T-helper 2 cell treated with Interferon-gamma antibody and Interleukin-4, amounts not matched to agents 5 μg/mL and 100 μg/mL, for 36 hours (primary cell): ENCODE measurements around the gene CBLL2.
"Not testable (repeated sequence)": the region's sequence is repeated elsewhere in the genome, so short reads cannot be mapped to it uniquely, and the experiment has no call there.

Experiments
- DNase-seq: peaks from one replicate; pipeline ENCODE4 v3.0.0; 2021; ENCODE audit warnings: low spot score
- H3K27ac Mint-ChIP-seq: one replicate; pipeline ENCODE4 v1.8.0; 2021; ENCODE audit warnings: mild to moderate bottlenecking, mixed read lengths
- H3K27me3 Mint-ChIP-seq: one replicate; pipeline ENCODE4 v1.8.0; 2021; ENCODE audit warnings: low read depth, mixed read lengths
- H3K36me3 Mint-ChIP-seq: one replicate; pipeline ENCODE4 v1.8.0; 2021; ENCODE audit warnings: low read depth, mixed read lengths
- H3K4me1 Mint-ChIP-seq: one replicate; pipeline ENCODE4 v1.8.0; 2021; ENCODE audit warnings: low read depth, mixed read lengths
- H3K4me3 Mint-ChIP-seq: one replicate; pipeline ENCODE4 v1.8.0; 2022; ENCODE audit warnings: mild to moderate bottlenecking, moderate library complexity, mixed read lengths
- H3K9me3 Mint-ChIP-seq: one replicate; pipeline ENCODE4 v1.8.0; 2021; ENCODE audit warnings: mixed read lengths

CBLL2 gene

GRCh38 chrX:22272613-22273012, at the start of gene CBLL2:
Gene CBLL2, plus strand, starts transcription at chrX:22272913. Its CDS starts 79 bp downstream, at chrX:22272992.
- Mint-ChIP-seq H3K9me3 (peaks cover 3% of the 10 kb centered on the region), H3K4me3 (no peak within 1 kb of the TSS), H3K4me1 (no peaks in the 10 kb centered on the region), H3K36me3 (no peaks in the 10 kb centered on the region), H3K27ac (no peak within 1 kb of the TSS), H3K27me3 (no peaks in the 10 kb centered on the region)
- DNase-seq, result no peak

DNA sequence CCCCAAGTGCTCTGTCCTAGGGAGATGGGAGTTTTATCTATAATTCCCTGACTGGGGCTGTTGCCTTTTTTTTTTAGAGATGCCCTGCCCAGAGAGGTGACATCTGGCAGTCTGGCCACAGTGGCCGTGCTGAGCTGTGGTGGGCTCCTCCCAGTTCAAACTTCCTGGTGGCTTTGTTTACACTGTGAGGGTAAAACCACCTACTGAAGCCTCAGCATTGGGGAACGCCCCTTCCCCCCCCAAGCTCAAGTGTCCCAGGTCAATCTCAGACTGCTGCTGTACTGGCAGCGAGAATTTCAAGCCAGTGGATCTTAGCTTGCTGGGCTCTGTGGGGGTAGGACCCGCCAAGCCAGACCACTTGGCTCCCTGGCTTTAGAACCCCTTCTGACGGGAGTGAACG, 38.3 kb upstream of the CBLL2 start:
- Mint-ChIP-seq H3K27me3 (no peaks in the 10 kb centered on the region), H3K36me3 (no peaks in the 10 kb centered on the region), H3K4me3 (no peak overlapping the region), H3K4me1 (no peaks in the 10 kb centered on the region), H3K27ac (no peak overlapping the region), H3K9me3 (no peaks in the 10 kb centered on the region)
- no peak for DNase-seq

DNA sequence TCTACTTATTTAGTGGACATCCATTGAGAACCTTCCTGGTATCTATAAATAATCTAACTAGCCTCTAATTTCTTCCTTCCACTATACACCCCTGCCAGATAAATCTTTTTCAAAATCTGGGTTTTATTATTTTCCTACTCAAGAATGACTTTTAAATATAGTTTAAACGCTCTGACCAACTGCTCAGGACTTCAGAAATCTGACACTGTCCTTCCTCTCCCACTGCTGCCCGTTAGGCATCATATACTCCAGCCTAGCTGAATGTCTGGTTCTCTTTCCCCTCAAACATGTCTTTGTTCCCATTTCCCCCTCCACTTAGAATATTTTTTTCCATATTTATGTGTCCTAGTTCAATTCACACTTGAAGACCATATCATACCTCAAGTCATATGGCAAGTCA, 35.2 kb upstream of the CBLL2 start:
- no peaks in the 10 kb centered on the region for H3K4me1 Mint-ChIP-seq
- H3K4me3 Mint-ChIP-seq, result no peak overlapping the region
- no peaks in the 10 kb centered on the region for H3K9me3 Mint-ChIP-seq
- no peaks in the 10 kb centered on the region for H3K36me3 Mint-ChIP-seq
- H3K27ac Mint-ChIP-seq, result no peak overlapping the region
- H3K27me3 Mint-ChIP-seq, result no peaks in the 10 kb centered on the region
- DNase-seq, result no peak

DNA sequence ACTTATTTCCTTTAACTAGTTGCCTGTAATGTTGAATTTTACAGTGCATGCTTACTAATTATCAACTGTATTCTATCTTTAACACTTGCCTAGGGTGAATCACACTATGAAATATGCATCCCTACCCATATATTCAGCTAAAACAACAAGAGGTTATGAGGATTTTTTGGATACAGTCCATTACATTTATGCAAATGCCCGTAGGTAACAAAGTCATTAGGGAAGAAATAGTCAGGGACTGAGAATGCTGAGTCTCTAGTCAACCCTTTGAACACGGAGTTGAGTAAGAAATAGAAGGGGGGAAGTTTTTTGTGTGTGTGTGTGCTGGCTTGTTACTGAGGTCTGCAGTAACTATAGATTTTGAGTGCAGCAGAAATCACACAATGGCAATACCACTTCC, 26.1 kb upstream of the CBLL2 start:
- no peaks in the 10 kb centered on the region for H3K36me3 Mint-ChIP-seq
- no peaks in the 10 kb centered on the region for H3K9me3 Mint-ChIP-seq
- no peak overlapping the region for H3K27ac Mint-ChIP-seq
- DNase-seq, result no peak
- no peak overlapping the region for H3K4me3 Mint-ChIP-seq
- H3K27me3 Mint-ChIP-seq, result no peaks in the 10 kb centered on the region
- no peaks in the 10 kb centered on the region for H3K4me1 Mint-ChIP-seq

DNA sequence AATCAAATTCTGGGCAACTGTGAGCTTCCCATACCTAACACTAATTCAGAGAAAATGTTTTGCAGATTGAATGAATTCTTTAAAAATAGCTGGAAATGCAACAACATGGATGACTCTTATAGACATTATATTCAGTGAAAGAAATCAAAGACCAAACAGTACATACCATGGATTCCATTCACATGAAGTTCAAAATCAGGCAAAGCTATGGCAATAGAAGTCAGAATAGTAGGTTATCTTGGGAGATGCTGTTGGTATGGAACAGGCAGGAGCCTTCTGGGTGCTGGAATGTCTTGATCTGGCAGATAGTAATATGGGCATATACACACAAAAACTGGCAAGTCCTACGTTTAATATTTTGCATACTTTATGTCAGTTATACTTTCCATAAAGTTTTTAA, 25.5 kb upstream of the CBLL2 start:
- Mint-ChIP-seq H3K4me1 (no peaks in the 10 kb centered on the region), H3K36me3 (no peaks in the 10 kb centered on the region), H3K4me3 (no peak overlapping the region), H3K9me3 (no peaks in the 10 kb centered on the region), H3K27me3 (no peaks in the 10 kb centered on the region), H3K27ac (no peak overlapping the region)
- no peak for DNase-seq

DNA sequence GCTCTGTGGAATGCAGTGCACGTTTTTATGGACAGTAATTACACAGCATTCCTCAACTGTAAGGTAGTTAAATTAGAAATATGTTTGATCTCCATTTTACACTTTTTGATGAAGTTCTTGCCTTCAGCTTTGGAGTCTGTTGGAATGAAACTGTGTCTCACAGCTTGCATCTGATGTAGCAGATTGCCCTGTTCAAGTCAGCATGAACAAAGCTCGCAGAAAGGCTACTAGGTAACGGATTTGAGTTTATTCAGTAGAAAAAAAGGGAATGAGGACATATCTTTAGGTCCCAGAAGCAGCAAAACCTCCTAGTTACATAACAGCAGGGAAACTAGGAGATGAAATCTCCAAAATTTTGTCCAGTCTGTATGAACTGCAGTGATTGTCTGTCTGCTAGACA, 24.3 kb upstream of the CBLL2 start:
- no peak for DNase-seq
- no peaks in the 10 kb centered on the region for H3K4me1 Mint-ChIP-seq
- H3K27me3 Mint-ChIP-seq, result no peaks in the 10 kb centered on the region
- H3K36me3 Mint-ChIP-seq, result no peaks in the 10 kb centered on the region
- no peaks in the 10 kb centered on the region for H3K9me3 Mint-ChIP-seq
- H3K4me3 Mint-ChIP-seq, result no peak overlapping the region
- H3K27ac Mint-ChIP-seq, result no peak overlapping the region

- H3K36me3 Mint-ChIP-seq, result no peaks in the 10 kb centered on the region
- no peak for DNase-seq
- no peaks in the 10 kb centered on the region for H3K4me1 Mint-ChIP-seq
- H3K9me3 Mint-ChIP-seq, result no peaks in the 10 kb centered on the region
- H3K4me3 Mint-ChIP-seq, result no peak overlapping the region
- no peaks in the 10 kb centered on the region for H3K27me3 Mint-ChIP-seq
- no peak overlapping the region for H3K27ac Mint-ChIP-seq
Measured at GRCh38 chrX:22249371-22249770, 23.3 kb upstream of the CBLL2 start.

GRCh38 chrX:22268706-22269105, 4.0 kb upstream of the CBLL2 start:
- no peak for DNase-seq
- H3K36me3 Mint-ChIP-seq, result no peaks in the 10 kb centered on the region
- no peaks in the 10 kb centered on the region for H3K4me1 Mint-ChIP-seq
- H3K27ac Mint-ChIP-seq, result no peak overlapping the region
- peaks cover 3% of the 10 kb centered on the region for H3K9me3 Mint-ChIP-seq
- no peaks in the 10 kb centered on the region for H3K27me3 Mint-ChIP-seq
- H3K4me3 Mint-ChIP-seq, result no peak overlapping the region

- H3K27ac Mint-ChIP-seq, result no peak overlapping the region
- H3K4me3 Mint-ChIP-seq, result no peak overlapping the region
- DNase-seq, result no peak
- H3K4me1 Mint-ChIP-seq, result no peaks in the 10 kb centered on the region
- H3K9me3 Mint-ChIP-seq, result peaks cover 3% of the 10 kb centered on the region
- H3K27me3 Mint-ChIP-seq, result no peaks in the 10 kb centered on the region
- H3K36me3 Mint-ChIP-seq, result no peaks in the 10 kb centered on the region
Measured at GRCh38 chrX:22273714-22274317, 1.1 kb downstream of the CBLL2 start.

- H3K9me3 Mint-ChIP-seq, result no peaks in the 10 kb centered on the region
- no peaks in the 10 kb centered on the region for H3K27me3 Mint-ChIP-seq
- no peak overlapping the region for H3K4me3 Mint-ChIP-seq
- no peak overlapping the region for H3K27ac Mint-ChIP-seq
- H3K4me1 Mint-ChIP-seq, result no peaks in the 10 kb centered on the region
- no peak for DNase-seq
- no peaks in the 10 kb centered on the region for H3K36me3 Mint-ChIP-seq
Measured at GRCh38 chrX:22276781-22277180, 4.1 kb downstream of the CBLL2 start.

GRCh38 chrX:22278375-22278774, 5.7 kb downstream of the CBLL2 start:
- Mint-ChIP-seq H3K9me3 (no peaks in the 10 kb centered on the region), H3K4me3 (no peak overlapping the region), H3K27ac (no peak overlapping the region), H3K27me3 (no peaks in the 10 kb centered on the region), H3K36me3 (no peaks in the 10 kb centered on the region), H3K4me1 (no peaks in the 10 kb centered on the region)
- no peak for DNase-seq

DNA sequence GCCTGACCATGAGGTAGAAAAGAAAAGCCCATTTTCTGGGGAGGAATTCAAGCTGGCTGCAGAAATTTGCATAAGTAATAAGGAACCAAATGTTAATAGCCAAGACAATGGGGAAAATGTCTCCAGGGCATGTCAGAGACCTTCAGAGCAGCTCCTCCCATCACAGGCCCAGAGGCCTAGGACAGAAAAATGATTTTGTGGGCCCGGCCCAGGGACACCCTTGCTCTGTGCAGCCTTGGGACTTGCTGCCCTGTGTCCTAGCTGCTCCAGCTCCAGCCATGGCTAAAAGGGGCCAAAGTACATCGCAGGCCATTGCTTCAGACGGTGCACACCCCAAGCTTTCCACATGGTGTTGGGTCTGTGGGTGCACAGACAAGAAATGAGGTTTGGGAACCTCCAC, 16.5 kb downstream of the CBLL2 start:
- not testable (repeated sequence) for H3K4me3 Mint-ChIP-seq, DNase-seq, H3K36me3 Mint-ChIP-seq, H3K4me1 Mint-ChIP-seq, H3K9me3 Mint-ChIP-seq, H3K27me3 Mint-ChIP-seq, H3K27ac Mint-ChIP-seq

- Mint-ChIP-seq H3K9me3 (no peaks in the 10 kb centered on the region), H3K4me1 (no peaks in the 10 kb centered on the region), H3K27ac (no peak overlapping the region), H3K4me3 (no peak overlapping the region), H3K27me3 (peaks cover 2% of the 10 kb centered on the region), H3K36me3 (no peaks in the 10 kb centered on the region)
- no peak for DNase-seq
Measured at GRCh38 chrX:22296871-22297270, 24.2 kb downstream of the CBLL2 start.

DNA sequence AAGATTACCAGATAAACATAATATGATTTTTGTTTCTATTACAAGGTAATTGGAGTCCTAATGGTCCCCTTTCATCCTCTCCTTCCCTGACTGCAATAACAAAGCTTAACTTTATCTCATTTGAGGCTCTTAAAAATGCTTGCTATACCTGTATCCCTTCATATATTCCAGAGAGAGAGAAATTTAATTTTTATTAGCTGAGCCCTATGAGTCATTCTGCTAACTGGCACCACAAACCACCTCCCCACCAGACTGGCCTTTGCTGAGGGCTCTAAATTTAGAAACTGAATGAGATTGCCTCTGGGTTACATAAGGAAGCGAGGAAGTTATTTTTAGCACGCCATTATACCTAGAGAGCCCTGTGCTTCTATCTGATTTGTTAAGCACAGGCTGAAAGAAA, 27.4 kb downstream of the CBLL2 start:
- DNase-seq, result no peak

GRCh38 chrX:22310779-22311178, 38.1 kb downstream of the CBLL2 start:
- no peaks in the 10 kb centered on the region for H3K36me3 Mint-ChIP-seq
- no peaks in the 10 kb centered on the region for H3K27me3 Mint-ChIP-seq
- no peaks in the 10 kb centered on the region for H3K4me1 Mint-ChIP-seq
- H3K4me3 Mint-ChIP-seq, result no peak overlapping the region
- no peak for DNase-seq
- no peaks in the 10 kb centered on the region for H3K9me3 Mint-ChIP-seq
- no peak overlapping the region for H3K27ac Mint-ChIP-seq

More for the DNA sequence above, 27.4 kb downstream of the CBLL2 start:
- H3K27me3 Mint-ChIP-seq, result peaks cover 2% of the 10 kb centered on the region
- no peaks in the 10 kb centered on the region for H3K36me3 Mint-ChIP-seq
- no peak overlapping the region for H3K4me3 Mint-ChIP-seq
- H3K9me3 Mint-ChIP-seq, result no peaks in the 10 kb centered on the region
- no peaks in the 10 kb centered on the region for H3K4me1 Mint-ChIP-seq
- H3K27ac Mint-ChIP-seq, result no peak overlapping the region
